DOHH2 (cell line): ENCODE results near the gene FAM3B.

Source experiments
- H3F3A ChIP-seq: fragments of 200-600 bp; sonication (generic), shearing (Covaris generic); 2 replicates; pipeline ENCODE4 v1.6.0; 2016; ENCODE audit warnings: antibody characterized with exemption, mild to moderate bottlenecking; ENCODE audit not compliant: control insufficient read depth, insufficient read depth
- H3K27ac ChIP-seq: fragments of 200-600 bp; sonication (generic); 2 replicates; pipeline ENCODE4 v1.5.1; 2014; ENCODE audit warnings: low read depth, mild to moderate bottlenecking, low read length, moderate library complexity
- H3K27me3 ChIP-seq: fragments of 200-600 bp; sonication (generic); 2 replicates; pipeline ENCODE4 v1.6.1; 2014; ENCODE audit warnings: mild to moderate bottlenecking, low read length, mixed read lengths; ENCODE audit not compliant: control insufficient read depth
- H3K36me3 ChIP-seq: fragments of 200-600 bp; sonication (generic); 2 replicates; pipeline ENCODE4 v1.6.1; 2014; ENCODE audit warnings: mild to moderate bottlenecking, low read length, moderate library complexity, mixed read lengths; ENCODE audit not compliant: control insufficient read depth
- H3K4me1 ChIP-seq: fragments of 200-600 bp; sonication (generic); 2 replicates; pipeline ENCODE4 v1.6.1; 2014; ENCODE audit warnings: mild to moderate bottlenecking, low read length, mixed read lengths; ENCODE audit not compliant: control insufficient read depth
- H3K4me2 ChIP-seq: fragments of 200-600 bp; sonication (generic); 2 replicates; pipeline ENCODE4 v1.6.0; 2014; ENCODE audit warnings: mild to moderate bottlenecking, low read length, moderate library complexity
- H3K4me3 ChIP-seq: fragments of 200-600 bp; sonication (generic); 2 replicates; pipeline ENCODE4 v1.5.1; 2014; ENCODE audit warnings: mild to moderate bottlenecking, low read length, mixed read lengths
- H3K79me2 ChIP-seq: fragments of 200-600 bp; sonication (generic); 2 replicates; pipeline ENCODE4 v1.6.1; 2014; ENCODE audit warnings: mild to moderate bottlenecking, low read length, mixed read lengths; ENCODE audit not compliant: control insufficient read depth
- H3K9me2 ChIP-seq: fragments of 200-600 bp; sonication (generic); replicated peaks from 2 replicates; pipeline ENCODE4 v1.6.1; 2014; ENCODE audit warnings: mild to moderate bottlenecking, low read length, mixed read lengths; ENCODE audit not compliant: control insufficient read depth
- H3K9me3 ChIP-seq: fragments of 200-600 bp; sonication (generic); 2 replicates; pipeline ENCODE4 v1.6.1; 2014; ENCODE audit warnings: antibody characterized with exemption, low read length, mixed read lengths; ENCODE audit not compliant: control insufficient read depth, insufficient read depth
- H4K20me1 ChIP-seq: fragments of 200-600 bp; sonication (generic); 2 replicates; pipeline ENCODE4 v1.6.0; 2014; ENCODE audit warnings: low read depth, mild to moderate bottlenecking, antibody characterized with exemption, low read length, moderate library complexity; ENCODE audit not compliant: control insufficient read depth, insufficient read depth
- EZH2phosphoT487 ChIP-seq: fragments of 200-600 bp; sonication (generic); IDR thresholded peaks from 2 replicates; pipeline ENCODE4 v1.6.1; 2017; ENCODE audit warnings: borderline replicate concordance, mild to moderate bottlenecking, antibody characterized with exemption, low read length, moderate library complexity, mixed read lengths
- TF ChIP-seq, protein P1 (sequence below): fragments of 200-600 bp; sonication (generic); IDR thresholded peaks from one replicate; pipeline ENCODE4 v1.5.1; 2014; ENCODE audit warnings: antibody characterized with exemption, mild to moderate bottlenecking, low read depth, low read length; ENCODE audit not compliant: poor library complexity, severe bottlenecking

Gene FAM3B

DNA sequence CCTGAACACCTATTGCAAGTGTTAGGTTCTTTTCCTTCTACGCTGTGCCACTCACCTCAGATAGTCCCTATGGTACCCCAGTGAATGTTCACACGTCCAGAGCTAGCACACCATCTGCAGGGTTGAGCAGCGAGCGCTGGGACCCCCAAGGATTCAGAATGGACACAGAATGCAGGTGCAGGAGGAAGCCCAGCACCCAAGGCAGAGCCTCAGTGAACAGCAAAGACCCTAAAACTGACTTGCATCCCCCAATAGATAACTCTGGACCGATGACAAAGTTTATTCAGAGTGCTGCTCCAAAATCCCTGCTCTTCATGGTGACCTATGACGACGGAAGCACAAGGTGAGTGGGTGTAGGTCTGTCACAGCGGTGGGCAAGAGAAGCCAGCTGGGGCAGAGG is 30.2 kb downstream of the FAM3B start:
- H4K20me1 ChIP-seq, result no peaks in the 10 kb centered on the region
- H3K79me2 ChIP-seq, result no peaks in the 10 kb centered on the region
- TF ChIP-seq, protein P1, sequence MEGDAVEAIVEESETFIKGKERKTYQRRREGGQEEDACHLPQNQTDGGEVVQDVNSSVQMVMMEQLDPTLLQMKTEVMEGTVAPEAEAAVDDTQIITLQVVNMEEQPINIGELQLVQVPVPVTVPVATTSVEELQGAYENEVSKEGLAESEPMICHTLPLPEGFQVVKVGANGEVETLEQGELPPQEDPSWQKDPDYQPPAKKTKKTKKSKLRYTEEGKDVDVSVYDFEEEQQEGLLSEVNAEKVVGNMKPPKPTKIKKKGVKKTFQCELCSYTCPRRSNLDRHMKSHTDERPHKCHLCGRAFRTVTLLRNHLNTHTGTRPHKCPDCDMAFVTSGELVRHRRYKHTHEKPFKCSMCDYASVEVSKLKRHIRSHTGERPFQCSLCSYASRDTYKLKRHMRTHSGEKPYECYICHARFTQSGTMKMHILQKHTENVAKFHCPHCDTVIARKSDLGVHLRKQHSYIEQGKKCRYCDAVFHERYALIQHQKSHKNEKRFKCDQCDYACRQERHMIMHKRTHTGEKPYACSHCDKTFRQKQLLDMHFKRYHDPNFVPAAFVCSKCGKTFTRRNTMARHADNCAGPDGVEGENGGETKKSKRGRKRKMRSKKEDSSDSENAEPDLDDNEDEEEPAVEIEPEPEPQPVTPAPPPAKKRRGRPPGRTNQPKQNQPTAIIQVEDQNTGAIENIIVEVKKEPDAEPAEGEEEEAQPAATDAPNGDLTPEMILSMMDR, result no peak
- TF ChIP-seq EZH2phosphoT487, result no peak
- H3K4me3 ChIP-seq, result no peak overlapping the region
- H3K4me2 ChIP-seq, result no peak overlapping the region
- H3K27ac ChIP-seq, result no peak overlapping the region
- H3K4me1 ChIP-seq, result no peaks in the 10 kb centered on the region
- no peaks in the 10 kb centered on the region for H3F3A ChIP-seq
- H3K9me2 ChIP-seq, result no peaks in the 10 kb centered on the region
- H3K36me3 ChIP-seq, result no peaks in the 10 kb centered on the region
- no peaks in the 10 kb centered on the region for H3K9me3 ChIP-seq
- H3K27me3 ChIP-seq, result peaks cover 6% of the 10 kb centered on the region

DNA sequence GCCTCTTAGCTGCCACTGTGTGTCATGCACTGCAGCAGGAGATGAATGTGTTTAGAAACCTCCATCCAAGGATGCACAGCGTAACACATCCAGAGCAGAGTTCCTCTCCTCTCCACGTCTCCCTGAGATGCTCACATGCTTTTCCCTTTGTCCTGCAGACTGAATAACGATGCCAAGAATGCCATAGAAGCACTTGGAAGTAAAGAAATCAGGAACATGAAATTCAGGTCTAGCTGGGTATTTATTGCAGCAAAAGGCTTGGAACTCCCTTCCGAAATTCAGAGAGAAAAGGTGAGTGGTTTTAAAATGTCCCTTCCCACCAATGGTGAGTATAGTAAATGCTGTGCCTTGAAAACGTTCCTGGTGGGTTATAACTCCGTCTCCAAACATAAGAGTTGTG is 31.8 kb downstream of the FAM3B start:
- Histone ChIP-seq H3F3A (no peaks in the 10 kb centered on the region), H3K4me3 (no peak overlapping the region), H3K4me1 (no peaks in the 10 kb centered on the region), H3K79me2 (no peaks in the 10 kb centered on the region), H3K27me3 (peaks cover 3% of the 10 kb centered on the region), H3K36me3 (no peaks in the 10 kb centered on the region), H3K27ac (no peak overlapping the region), H4K20me1 (no peaks in the 10 kb centered on the region), H3K9me3 (no peaks in the 10 kb centered on the region), H3K4me2 (no peak overlapping the region), H3K9me2 (no peaks in the 10 kb centered on the region)
- TF ChIP-seq EZH2phosphoT487, result no peak
- TF ChIP-seq, protein P1, result no peak

DNA sequence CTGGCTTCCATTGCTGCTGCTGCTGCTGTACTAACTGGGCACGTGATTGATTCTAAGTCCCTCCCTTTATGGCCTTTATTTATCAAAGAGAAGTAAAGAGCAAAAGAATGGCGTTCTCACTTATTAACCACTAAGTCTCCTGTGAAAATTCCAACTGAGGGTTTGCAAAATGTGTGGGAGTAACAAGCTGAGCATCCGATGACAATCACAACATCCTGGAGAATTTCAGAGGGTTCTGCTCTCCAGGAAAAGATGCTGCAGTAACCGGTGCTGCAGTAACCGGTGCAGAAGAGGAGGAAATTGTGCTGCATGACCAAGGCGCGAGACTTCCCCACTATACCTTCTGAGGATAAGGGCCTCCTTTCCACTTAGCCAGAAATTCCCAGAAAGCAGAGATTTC is 32.5 kb downstream of the FAM3B start:
- no peaks in the 10 kb centered on the region for H3F3A ChIP-seq
- no peak for TF ChIP-seq EZH2phosphoT487
- TF ChIP-seq, protein P1, result no peak
- H3K36me3 ChIP-seq, result no peaks in the 10 kb centered on the region
- no peak overlapping the region for H3K27ac ChIP-seq
- no peak overlapping the region for H3K4me3 ChIP-seq
- H4K20me1 ChIP-seq, result no peaks in the 10 kb centered on the region
- no peak overlapping the region for H3K4me2 ChIP-seq
- no peaks in the 10 kb centered on the region for H3K4me1 ChIP-seq
- H3K27me3 ChIP-seq, result peaks cover 3% of the 10 kb centered on the region
- no peaks in the 10 kb centered on the region for H3K9me2 ChIP-seq
- H3K9me3 ChIP-seq, result no peaks in the 10 kb centered on the region
- H3K79me2 ChIP-seq, result no peaks in the 10 kb centered on the region
